ENCODE data around the gene PIN1. TPM values are rescaled to one million over a fixed set of nuclear protein-coding genes. Genes with fewer than 3 reads are reported as not detected.

Gene PIN1
- total RNA-seq, 2 donors from 2014 or later: 22.7 to 27.0 TPM

DNA sequence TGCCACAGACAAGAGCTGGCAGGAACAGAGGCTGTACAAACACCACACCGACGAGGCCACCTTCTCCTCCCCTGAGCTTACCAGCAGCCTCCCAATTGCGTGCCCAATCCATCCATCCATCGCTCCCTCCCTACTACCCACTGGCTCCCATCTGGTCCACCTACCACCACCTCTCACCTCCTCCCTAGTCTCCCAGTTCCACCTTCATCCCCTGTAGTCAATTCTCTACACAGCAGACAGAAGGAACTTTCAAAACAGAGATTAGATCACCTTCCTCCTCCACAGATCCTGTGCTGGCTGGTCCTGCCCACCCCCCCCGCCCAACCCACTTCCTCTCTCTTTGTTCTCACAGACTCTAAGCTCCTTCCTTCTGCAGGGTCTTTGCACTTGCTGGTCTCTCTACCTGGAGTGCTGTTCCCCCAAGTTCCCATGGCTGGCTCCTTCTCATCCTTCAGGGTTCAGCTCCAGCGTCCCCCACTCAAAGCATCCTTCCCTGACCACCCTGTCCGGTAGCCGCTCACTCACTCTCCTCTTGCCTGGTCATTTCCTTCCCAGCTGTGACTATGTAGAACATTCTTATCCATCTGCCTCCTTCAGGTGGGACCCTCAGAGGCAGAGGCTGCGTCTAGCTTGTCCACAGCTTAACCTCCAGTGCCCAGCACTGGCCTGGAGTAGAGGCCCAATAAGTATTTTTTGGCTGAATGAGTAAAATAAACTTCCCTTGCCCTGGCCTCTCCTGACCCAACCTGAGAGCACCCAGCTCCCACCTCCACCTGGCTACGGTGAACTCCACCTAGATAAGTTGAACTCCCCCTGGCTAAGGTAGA, 23.0 kb downstream of the PIN1 start:
- 76 to 88% methylated on average over 9 to 10 of the region's 10 CpGs for WGBS, 2 donors
- Histone ChIP-seq H3K36me3 (replicated peaks in 1 of 2; ENCODE audit: insufficient read depth in 1 of 2, low read depth in 2 of 2) (no peaks in the 10 kb centered on the region), H3K9me3 (no peaks in the 10 kb centered on the region), H3K4me1 (no peaks in the 10 kb centered on the region), H3K27ac (no peak overlapping the region), H3K27me3 (no peaks in the 10 kb centered on the region), H3K4me3 (no peak overlapping the region)
- TF ChIP-seq, protein P1, sequence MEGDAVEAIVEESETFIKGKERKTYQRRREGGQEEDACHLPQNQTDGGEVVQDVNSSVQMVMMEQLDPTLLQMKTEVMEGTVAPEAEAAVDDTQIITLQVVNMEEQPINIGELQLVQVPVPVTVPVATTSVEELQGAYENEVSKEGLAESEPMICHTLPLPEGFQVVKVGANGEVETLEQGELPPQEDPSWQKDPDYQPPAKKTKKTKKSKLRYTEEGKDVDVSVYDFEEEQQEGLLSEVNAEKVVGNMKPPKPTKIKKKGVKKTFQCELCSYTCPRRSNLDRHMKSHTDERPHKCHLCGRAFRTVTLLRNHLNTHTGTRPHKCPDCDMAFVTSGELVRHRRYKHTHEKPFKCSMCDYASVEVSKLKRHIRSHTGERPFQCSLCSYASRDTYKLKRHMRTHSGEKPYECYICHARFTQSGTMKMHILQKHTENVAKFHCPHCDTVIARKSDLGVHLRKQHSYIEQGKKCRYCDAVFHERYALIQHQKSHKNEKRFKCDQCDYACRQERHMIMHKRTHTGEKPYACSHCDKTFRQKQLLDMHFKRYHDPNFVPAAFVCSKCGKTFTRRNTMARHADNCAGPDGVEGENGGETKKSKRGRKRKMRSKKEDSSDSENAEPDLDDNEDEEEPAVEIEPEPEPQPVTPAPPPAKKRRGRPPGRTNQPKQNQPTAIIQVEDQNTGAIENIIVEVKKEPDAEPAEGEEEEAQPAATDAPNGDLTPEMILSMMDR (IDR thresholded peaks at IDR 0.05): no peak
- TF ChIP-seq POLR2A (IDR thresholded peaks at IDR 0.05): no peak
- ATAC-seq: no peak
- intact Hi-C loops (cut with DNase I): no loop called here
- DNase-seq: no peak

GRCh38 chr19:9858766-9859165, 23.6 kb downstream of the PIN1 start:
- intact Hi-C loops (cut with DNase I): no loop called here
- H3K36me3 ChIP-seq (replicated peaks in 1 of 2; ENCODE audit: insufficient read depth in 1 of 2, low read depth in 2 of 2): no peaks in the 10 kb centered on the region

DNA sequence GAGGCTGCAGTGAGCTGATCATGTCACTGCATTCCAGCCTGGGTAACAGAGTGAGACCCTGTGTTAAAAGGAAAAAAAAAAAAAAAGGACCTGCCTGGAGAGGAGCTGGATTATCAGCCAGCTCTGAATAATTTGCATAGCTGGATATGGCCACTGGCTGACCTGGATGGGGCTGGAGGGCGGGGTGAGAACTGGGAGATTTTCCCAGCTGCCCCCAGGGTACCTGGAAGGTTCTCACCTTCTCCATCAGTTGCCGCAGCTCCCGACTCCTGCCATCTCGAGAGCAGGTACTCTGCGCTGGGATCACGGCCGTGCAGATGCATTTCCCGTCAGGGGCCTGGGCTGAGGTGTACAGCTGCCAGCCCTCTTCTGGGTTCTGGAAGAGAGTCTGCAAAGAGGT, 25.3 kb downstream of the PIN1 start:
- no peaks in the 10 kb centered on the region for H3K27me3 ChIP-seq
- no peak overlapping the region for H3K4me3 ChIP-seq
- no peak overlapping the region for H3K27ac ChIP-seq
- no peak for TF ChIP-seq POLR2A (IDR thresholded peaks at IDR 0.05)
- TF ChIP-seq, protein P1 (IDR thresholded peaks at IDR 0.05): no peak
- WGBS, 2 donors: 84 to 89% methylated on average over 8 of the region's 8 CpGs
- ATAC-seq: no peak
- H3K36me3 ChIP-seq (replicated peaks in 1 of 2; ENCODE audit: insufficient read depth in 1 of 2, low read depth in 2 of 2): no peaks in the 10 kb centered on the region
- DNase-seq: no peak
- H3K9me3 ChIP-seq: no peaks in the 10 kb centered on the region
- intact Hi-C loops (cut with DNase I): no loop called here
- H3K4me1 ChIP-seq: no peaks in the 10 kb centered on the region

More at GRCh38 chr19:9858766-9859165, 23.6 kb downstream of the PIN1 start:
- Histone ChIP-seq H3K9me3 (no peaks in the 10 kb centered on the region), H3K4me3 (no peak overlapping the region), H3K4me1 (no peaks in the 10 kb centered on the region), H3K27ac (no peak overlapping the region), H3K27me3 (no peaks in the 10 kb centered on the region)
- TF ChIP-seq POLR2A (IDR thresholded peaks at IDR 0.05): no peak
- TF ChIP-seq, protein P1 (IDR thresholded peaks at IDR 0.05): no peak
- no peak for DNase-seq
- ATAC-seq: no peak

GRCh38 chr19:9861503-9861902, 26.4 kb downstream of the PIN1 start:
- H3K36me3 ChIP-seq (replicated peaks in 1 of 2; ENCODE audit: insufficient read depth in 1 of 2, low read depth in 2 of 2): no peaks in the 10 kb centered on the region
- no peaks in the 10 kb centered on the region for H3K9me3 ChIP-seq
- DNase-seq (no peak), ATAC-seq (no peak)
- H3K4me3 ChIP-seq: no peak overlapping the region
- intact Hi-C loops (cut with DNase I): no loop called here
- no peak overlapping the region for H3K27ac ChIP-seq
- no peaks in the 10 kb centered on the region for H3K4me1 ChIP-seq
- WGBS, 2 donors: 100% methylated on average over 1 of the region's 1 CpG
- H3K27me3 ChIP-seq: no peaks in the 10 kb centered on the region
- no peak for TF ChIP-seq POLR2A (IDR thresholded peaks at IDR 0.05)
- TF ChIP-seq, protein P1 (IDR thresholded peaks at IDR 0.05): no peak

DNA sequence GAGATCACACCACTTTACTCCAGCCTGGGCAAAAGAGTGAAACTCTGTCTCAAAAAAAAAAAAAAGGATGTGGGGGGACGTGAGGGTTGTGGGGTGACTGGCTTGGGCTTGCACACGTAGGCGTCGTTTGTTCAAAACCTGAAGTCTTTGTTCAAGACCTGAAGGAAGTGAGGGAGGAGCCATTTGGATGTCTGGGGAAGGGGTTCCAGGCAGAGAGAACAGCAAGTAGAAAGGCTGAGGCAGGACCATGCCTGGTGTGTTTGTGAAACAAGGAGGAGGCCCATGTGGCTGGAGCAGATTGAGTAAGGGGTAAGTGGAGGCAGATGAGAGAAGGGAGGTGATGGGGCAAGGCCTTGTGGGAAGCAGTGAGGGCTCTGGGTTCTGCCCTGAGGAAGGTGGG, 27.8 kb downstream of the PIN1 start:
- no peaks in the 10 kb centered on the region for H3K4me1 ChIP-seq
- no peak overlapping the region for H3K27ac ChIP-seq
- intact Hi-C loops (cut with DNase I): no loop called here
- DNase-seq (no peak), ATAC-seq (no peak)
- H3K36me3 ChIP-seq (replicated peaks in 1 of 2; ENCODE audit: insufficient read depth in 1 of 2, low read depth in 2 of 2): no peaks in the 10 kb centered on the region
- no peak overlapping the region for H3K4me3 ChIP-seq
- no peaks in the 10 kb centered on the region for H3K27me3 ChIP-seq
- no peaks in the 10 kb centered on the region for H3K9me3 ChIP-seq
- 77 to 81% methylated on average over 4 of the region's 4 CpGs for WGBS, 2 donors
- no peak for TF ChIP-seq POLR2A (IDR thresholded peaks at IDR 0.05)
- TF ChIP-seq, protein P1 (IDR thresholded peaks at IDR 0.05): no peak
